ENCODE data around the gene CORO2A. TPM values are rescaled to one million over a fixed set of nuclear protein-coding genes. Genes with fewer than 3 reads are reported as not detected.
"Not testable (repeated sequence)": the region's sequence is repeated elsewhere in the genome, so short reads cannot be mapped to it uniquely, and the experiment has no call there.

The CORO2A gene
- total RNA-seq, 3 donors from 2014 or later, result 1.4 to 7.2 (median 7.2) TPM

DNA sequence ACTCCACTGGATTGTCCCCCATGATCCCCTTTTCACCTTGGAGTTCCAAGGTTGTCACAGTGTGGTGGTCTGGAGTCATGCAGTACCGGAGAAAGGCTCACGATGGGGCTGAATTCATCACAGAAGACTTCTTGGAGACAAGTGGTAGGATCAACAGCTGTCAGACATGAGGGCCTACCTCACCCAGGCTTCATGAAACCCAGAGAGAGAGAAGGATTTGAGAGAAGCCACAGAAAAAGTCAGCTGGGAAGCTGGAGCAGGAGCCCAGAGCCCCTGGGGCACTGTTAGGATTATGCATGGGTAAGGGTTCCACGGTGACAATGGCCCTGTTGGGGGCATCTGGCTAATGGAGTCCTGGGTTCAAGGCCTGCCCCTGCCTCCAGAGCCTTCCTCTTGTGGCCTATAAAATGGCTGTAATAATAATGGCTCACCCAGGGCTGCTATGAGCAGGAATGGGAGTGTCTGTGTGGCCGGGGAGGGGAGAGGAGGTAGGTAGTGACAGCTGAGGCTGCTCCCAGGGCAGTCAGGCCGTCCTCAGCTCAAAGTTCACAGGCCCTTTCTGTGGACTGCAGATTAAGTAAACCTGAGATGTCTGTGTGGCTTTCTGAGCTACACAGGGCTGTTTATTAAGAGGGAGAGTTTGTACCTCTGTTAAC, 74.3 kb downstream of the CORO2A start:
- no peaks in the 10 kb centered on the region for H3K36me3 ChIP-seq
- H3K27me3 ChIP-seq, result no peaks in the 10 kb centered on the region
- peak overlapping the region; percentile 48 to 89 (median 82) for H3K4me3 ChIP-seq
- DNase-seq (ENCODE audit: low spot score in 2 of 2), result no peak
- no peaks in the 10 kb centered on the region for H3K9me3 ChIP-seq
- peak overlapping the region; percentile 81 to 89 for H3K27ac ChIP-seq
- intact Hi-C loops (cut with DNase I; ENCODE audit: low total_unique reads), result no loop called here
- peaks cover 0 to 4% of the 10 kb centered on the region in 2 donors for H3K4me1 ChIP-seq
- no peak for TF ChIP-seq POLR2AphosphoS5 (IDR thresholded peaks at IDR 0.05)
- no peak for TF ChIP-seq POLR2A (IDR thresholded peaks at IDR 0.05)
- TF ChIP-seq, protein P1, sequence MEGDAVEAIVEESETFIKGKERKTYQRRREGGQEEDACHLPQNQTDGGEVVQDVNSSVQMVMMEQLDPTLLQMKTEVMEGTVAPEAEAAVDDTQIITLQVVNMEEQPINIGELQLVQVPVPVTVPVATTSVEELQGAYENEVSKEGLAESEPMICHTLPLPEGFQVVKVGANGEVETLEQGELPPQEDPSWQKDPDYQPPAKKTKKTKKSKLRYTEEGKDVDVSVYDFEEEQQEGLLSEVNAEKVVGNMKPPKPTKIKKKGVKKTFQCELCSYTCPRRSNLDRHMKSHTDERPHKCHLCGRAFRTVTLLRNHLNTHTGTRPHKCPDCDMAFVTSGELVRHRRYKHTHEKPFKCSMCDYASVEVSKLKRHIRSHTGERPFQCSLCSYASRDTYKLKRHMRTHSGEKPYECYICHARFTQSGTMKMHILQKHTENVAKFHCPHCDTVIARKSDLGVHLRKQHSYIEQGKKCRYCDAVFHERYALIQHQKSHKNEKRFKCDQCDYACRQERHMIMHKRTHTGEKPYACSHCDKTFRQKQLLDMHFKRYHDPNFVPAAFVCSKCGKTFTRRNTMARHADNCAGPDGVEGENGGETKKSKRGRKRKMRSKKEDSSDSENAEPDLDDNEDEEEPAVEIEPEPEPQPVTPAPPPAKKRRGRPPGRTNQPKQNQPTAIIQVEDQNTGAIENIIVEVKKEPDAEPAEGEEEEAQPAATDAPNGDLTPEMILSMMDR (IDR thresholded peaks at IDR 0.05), result peak in 1 of 3 donors; percentile 28

DNA sequence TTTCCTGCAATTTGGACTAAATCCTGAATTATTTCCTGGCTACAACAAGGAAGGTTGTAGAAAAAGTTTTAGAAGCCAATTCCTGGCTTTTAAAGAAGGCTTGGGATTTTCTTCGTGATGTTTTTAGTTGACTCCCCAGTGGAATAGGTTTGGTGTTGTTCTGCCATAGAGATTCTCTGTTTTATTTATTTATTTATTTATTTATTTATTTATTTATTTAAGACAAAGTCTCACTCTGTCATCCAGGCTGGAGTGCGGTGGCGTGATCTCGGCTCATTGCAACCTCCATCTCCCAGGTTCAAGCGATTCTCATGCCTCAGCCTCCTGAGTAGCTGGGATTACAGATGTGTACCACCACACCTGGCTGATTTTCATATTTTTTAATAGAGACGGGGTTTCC, 75.3 kb downstream of the CORO2A start:
- intact Hi-C loops (cut with DNase I; ENCODE audit: low total_unique reads); H3K4me3 ChIP-seq; H3K27me3 ChIP-seq; H3K36me3 ChIP-seq; H3K9me3 ChIP-seq; DNase-seq (ENCODE audit: low spot score in 2 of 2); H3K27ac ChIP-seq; H3K4me1 ChIP-seq: not testable (repeated sequence)

DNA sequence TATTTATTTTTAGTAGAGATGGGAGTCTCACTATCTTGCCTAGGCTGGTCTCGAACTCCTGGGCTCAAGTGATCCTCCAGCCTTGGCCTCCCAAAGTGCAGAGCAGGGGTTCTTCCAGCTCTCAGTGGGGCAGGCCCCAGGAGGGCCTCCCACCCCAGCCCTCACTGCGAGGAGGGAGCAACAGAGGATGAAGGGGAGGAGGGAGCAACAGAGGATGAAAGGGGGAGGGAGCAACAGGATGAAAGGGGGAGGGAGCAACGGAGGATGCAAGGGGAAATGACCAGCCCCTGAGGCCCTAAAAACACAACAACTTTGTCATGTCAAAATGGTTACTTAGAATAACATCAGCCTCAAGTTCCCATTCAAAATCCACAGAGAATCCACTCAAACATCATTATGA, 83.4 kb downstream of the CORO2A start:
- Histone ChIP-seq H3K36me3 (no peaks in the 10 kb centered on the region), H3K27me3 (no peaks in the 10 kb centered on the region), H3K4me1 (no peaks in the 10 kb centered on the region), H3K4me3 (no peak overlapping the region), H3K27ac (no peak overlapping the region), H3K9me3 (peaks cover 0 to 6% of the 10 kb centered on the region in 2 donors)
- intact Hi-C loops (cut with DNase I; ENCODE audit: low total_unique reads), result no loop called here
- TF ChIP-seq POLR2A (IDR thresholded peaks at IDR 0.05) (no peak), POLR2AphosphoS5 (IDR thresholded peaks at IDR 0.05) (no peak)
- TF ChIP-seq, protein P1 (IDR thresholded peaks at IDR 0.05), result no peak
- no peak for DNase-seq (ENCODE audit: low spot score in 2 of 2)

DNA sequence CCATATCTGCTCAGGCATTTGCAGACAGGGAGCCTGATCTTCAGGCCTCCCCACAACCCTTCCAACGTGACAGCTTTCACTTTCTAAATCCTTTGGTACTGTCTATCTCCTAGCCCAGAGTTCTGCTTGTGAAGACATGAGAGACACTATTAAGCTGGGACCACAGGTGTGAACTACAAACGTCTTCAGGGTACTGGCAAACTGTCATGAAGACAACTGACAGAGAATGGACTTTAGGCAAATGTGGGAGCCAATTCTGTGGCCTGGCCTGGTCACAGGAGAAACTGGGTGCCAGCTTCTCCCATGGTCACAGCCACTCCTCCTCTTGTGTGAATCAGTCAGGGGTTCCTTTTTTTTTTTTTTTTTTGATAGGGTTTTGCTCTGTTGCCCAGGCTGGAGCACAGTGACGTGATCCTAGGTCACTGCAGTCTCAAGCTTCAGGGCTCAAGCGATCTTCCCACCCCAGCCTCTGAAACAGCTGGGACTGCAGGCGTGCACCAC, 83.9 kb downstream of the CORO2A start:
- intact Hi-C loops (cut with DNase I; ENCODE audit: low total_unique reads), result no loop called here
- Histone ChIP-seq H3K36me3 (no peaks in the 10 kb centered on the region), H3K9me3 (peaks cover 0 to 6% of the 10 kb centered on the region in 2 donors), H3K27ac (peak overlapping the region; percentile 36 to 43), H3K27me3 (no peaks in the 10 kb centered on the region), H3K4me1 (no peaks in the 10 kb centered on the region), H3K4me3 (no peak overlapping the region)
- DNase-seq (ENCODE audit: low spot score in 2 of 2), result no peak
- TF ChIP-seq POLR2A (IDR thresholded peaks at IDR 0.05) (no peak), POLR2AphosphoS5 (IDR thresholded peaks at IDR 0.05) (no peak)
- TF ChIP-seq, protein P1 (IDR thresholded peaks at IDR 0.05), result no peak

DNA sequence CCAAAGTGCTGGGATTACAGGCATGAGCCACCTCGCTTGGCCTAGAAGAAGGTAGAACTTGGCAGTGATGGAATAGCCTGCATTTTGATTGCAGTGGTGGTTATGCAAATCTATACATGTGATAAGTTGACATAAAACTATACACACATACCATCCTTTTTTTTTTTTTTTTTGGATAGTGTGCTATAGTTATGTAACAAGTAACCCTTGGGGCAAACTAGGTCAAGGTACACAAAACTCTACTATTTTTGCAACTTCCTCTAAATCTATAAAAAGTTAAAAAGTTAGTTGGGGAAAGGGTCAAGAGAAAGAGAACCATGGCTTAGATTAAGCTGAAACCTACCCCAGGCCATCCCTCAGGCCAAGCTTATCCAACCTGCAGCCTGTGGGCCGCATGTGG, 84.5 kb downstream of the CORO2A start:
- DNase-seq (ENCODE audit: low spot score in 2 of 2), result no peak
- TF ChIP-seq POLR2AphosphoS5 (IDR thresholded peaks at IDR 0.05), result no peak
- TF ChIP-seq, protein P1 (IDR thresholded peaks at IDR 0.05), result no peak
- no peak for TF ChIP-seq POLR2A (IDR thresholded peaks at IDR 0.05)
- peak overlapping the region in 1 of 2 donors; percentile 36 for H3K27ac ChIP-seq
- intact Hi-C loops (cut with DNase I; ENCODE audit: low total_unique reads), result no loop called here
- peaks cover 0 to 6% of the 10 kb centered on the region in 2 donors for H3K9me3 ChIP-seq
- H3K4me3 ChIP-seq, result no peak overlapping the region
- H3K4me1 ChIP-seq, result no peaks in the 10 kb centered on the region
- H3K27me3 ChIP-seq, result no peaks in the 10 kb centered on the region
- no peaks in the 10 kb centered on the region for H3K36me3 ChIP-seq
